ENCODE data around the gene FDX1. TPM values are rescaled to one million over a fixed set of nuclear protein-coding genes. Genes with fewer than 3 reads are reported as not detected.

The FDX1 gene
- total RNA-seq, 1 donor from 2014 or later = 8.1 TPM

- DNase-seq (ENCODE audit: low read depth in 2 of 2) = no peak
Measured at GRCh38 chr11:110507328-110507727, 77.6 kb downstream of the FDX1 start.

- no peak for DNase-seq (ENCODE audit: low read depth in 2 of 2)
Measured at GRCh38 chr11:110508786-110509185, 79.0 kb downstream of the FDX1 start.

GRCh38 chr11:110509472-110509871 lies 79.7 kb downstream of the FDX1 start:
- DNase-seq (ENCODE audit: low read depth in 2 of 2) = no peak

GRCh38 chr11:110512026-110512425 lies 82.3 kb downstream of the FDX1 start:
- no peak for DNase-seq (ENCODE audit: low read depth in 2 of 2)

- no peak for DNase-seq (ENCODE audit: low read depth in 2 of 2)
Measured at GRCh38 chr11:110513259-110513801, 83.6 kb downstream of the FDX1 start.

GRCh38 chr11:110513846-110514437 lies 84.2 kb downstream of the FDX1 start:
- no peak for DNase-seq (ENCODE audit: low read depth in 2 of 2)

Other genes starting within 250 kb of the FDX1 start
- 60.4 and 90.6 TPM in 2 replicates for gene RDX, start 133.3 kb upstream of the FDX1 start, total RNA-seq

All from dermis microvascular lymphatic vessel endothelial cell (primary cell).